ENCODE measurements around the gene APMAP.
"Not testable (repeated sequence)": the region's sequence is repeated elsewhere in the genome, so short reads cannot be mapped to it uniquely, and the experiment has no call there.

The APMAP gene

DNA sequence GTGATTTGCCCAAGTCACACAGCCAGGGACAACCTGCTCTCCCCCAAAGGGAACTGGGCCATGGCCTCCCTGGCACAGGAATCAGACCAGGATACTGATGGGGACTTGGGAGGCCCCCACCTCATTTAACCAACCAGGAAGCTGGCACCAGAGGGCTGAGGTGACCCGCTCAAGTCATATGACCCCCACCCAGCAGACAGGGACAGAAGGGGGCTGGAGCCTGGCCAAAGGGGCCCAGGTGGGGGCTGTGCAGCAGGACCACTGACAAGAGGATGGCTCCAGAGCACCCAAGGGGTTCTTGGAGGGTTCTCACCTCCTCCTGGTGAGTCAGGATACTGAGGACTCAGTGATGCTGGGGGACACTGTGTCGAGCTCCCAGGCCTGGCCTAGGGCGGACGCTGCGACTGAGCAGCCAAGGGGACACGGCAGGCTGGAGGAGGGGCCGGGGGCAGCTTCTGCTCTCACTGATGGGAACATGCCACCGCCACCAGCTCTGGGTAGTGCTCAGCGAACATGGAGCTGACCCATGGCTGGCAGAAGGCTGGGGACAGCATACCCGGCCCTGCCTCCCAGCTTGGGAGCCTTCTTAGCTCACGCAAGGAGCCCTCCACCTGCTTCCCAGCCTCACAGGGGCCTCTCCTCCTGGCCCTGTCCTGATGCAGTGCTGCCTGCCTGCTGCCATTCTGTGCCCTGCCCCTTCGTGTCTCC lies 42.3 kb downstream of the APMAP start:
- no peak for DNase-seq

GRCh38 chr20:24949756-24950127 lies 42.8 kb downstream of the APMAP start:
- peak; percentile 34 for DNase-seq

DNA sequence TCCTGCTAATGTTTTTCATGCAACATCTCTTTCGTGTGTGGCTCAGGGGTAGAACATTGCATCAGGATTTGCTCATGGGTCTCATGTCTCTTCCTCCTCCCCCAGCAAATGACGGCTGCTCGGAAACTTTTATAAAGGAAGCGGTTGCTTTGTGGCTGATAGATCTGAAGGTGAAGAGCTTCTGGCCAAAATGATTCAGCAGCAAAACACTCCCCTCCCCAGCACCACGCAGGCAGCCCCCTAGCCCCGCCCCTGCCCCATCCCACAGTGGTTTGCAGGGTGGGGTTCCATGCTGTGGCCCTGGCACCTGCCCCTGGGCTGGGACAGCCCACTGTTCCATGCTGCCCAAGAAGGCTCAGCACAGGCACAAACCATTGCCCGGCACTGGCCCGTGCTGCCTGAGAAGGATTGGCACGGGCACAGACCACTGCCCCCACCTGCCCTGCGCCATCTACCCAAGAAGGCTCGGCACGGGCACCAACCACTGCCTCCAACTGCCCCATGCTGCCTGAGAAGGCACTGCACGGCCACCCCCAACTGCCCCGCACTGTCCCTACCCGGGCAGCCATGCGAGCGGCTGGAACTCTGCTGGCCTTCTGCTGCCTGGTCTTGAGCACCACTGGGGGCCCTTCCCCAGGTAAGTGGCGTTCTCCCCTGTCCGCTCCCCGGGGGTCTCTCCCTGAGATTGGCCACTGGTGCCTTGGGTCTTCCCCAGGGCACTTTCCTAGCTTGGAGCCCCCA lies 43.4 kb downstream of the APMAP start, which contains the start of gene CST7:
TSS of gene CST7 (plus strand) at position 331 of the 741 bp plus-strand sequence. CDS start at position 568, 237 bp downstream.
- peak; percentile 88 for DNase-seq

- DNase-seq = not testable (repeated sequence)
Observed at GRCh38 chr20:24948396-24948938, 44.1 kb downstream of the APMAP start.

DNA sequence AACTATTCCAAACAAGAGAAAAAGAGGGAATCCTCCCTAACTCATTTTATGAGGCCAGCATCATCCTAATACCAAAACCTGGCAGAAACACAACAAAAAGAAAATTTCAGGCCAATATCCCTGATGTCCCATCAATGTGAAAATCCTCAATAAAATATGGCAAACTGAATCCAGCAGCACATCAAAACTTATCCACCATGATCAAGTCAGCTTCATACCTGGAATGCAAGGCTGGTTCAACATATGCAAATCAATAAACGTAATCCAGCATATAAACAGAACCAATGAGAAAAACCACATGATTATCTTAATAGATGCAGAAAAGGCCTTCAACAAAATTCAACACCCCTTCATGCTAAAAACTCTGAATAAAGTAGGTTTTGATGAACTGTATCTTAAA lies 46.2 kb downstream of the APMAP start:
- DNase-seq = not testable (repeated sequence)

DNA sequence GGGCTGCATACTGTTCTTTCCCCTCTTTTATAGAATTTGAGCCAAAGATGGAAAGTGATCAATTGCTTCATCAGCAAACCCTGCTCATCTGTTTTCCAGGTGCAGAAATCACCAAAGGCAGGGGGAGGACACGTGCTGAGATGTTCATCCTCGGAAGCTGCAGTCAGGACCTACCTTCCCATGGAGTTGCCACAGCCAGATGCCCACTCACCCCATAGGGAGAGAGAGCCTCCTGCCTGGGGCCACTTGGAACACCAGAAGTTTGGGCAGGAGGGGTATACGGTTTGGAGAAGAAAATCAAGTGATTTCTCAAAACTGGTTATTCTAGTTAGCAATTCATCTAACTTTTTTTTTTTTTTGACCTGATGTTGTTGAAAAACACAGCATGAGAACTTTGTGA lies 48.8 kb downstream of the APMAP start:
- DNase-seq = no peak

- no peak for DNase-seq
Observed at GRCh38 chr20:24943196-24943595, 49.4 kb downstream of the APMAP start.

- no peak for DNase-seq
Observed at GRCh38 chr20:24942679-24943078, 49.9 kb downstream of the APMAP start.

DNA sequence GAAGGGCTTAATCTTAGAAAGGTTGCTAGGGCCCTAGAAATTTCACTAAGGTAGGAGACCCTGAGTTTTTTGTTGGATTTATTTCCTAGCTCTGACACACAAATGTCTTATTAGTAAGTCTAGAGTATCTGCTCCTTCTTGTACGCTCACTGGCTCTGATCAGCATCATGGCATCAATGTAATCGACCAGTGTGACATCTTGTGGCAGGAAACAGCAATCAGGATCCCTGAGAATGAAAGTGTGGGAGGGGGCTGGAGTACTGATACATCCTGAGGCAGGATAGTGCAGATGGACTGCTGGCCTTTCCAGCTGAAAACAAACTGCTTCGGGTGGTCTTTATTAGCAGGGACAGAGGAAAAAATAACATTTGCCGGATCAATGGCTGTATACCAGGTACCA lies 53.5 kb downstream of the APMAP start:
- no peak for DNase-seq

GRCh38 chr20:24938498-24938897 lies 54.1 kb downstream of the APMAP start:
- DNase-seq = no peak

DNA sequence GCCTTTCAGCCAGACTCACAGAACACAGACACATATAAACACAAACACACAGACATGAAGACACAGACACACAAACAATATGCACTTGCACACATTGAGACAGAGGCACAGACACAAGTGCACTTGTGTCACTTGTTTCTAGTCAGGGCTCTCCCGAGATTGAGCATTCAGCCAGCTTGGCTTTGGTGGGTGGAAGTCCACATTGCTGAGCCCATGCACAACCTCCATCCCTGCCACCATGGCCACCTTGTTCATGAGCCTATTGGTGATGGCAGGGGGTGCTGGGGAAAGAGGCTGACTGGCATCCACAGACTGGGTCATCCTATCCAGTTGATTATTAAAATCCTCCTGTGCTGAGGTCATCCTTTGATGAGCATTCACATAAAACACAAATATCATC lies 55.0 kb downstream of the APMAP start:
- no peak for DNase-seq

GRCh38 chr20:24936526-24937407 lies 55.8 kb downstream of the APMAP start:
- no peak for DNase-seq

GRCh38 chr20:24935766-24936525 lies 56.6 kb downstream of the APMAP start:
- no peak for DNase-seq

GRCh38 chr20:24935140-24935539 lies 57.4 kb downstream of the APMAP start:
- no peak for DNase-seq

- no peak for DNase-seq
Observed at GRCh38 chr20:24934716-24935115, 57.8 kb downstream of the APMAP start.

DNA sequence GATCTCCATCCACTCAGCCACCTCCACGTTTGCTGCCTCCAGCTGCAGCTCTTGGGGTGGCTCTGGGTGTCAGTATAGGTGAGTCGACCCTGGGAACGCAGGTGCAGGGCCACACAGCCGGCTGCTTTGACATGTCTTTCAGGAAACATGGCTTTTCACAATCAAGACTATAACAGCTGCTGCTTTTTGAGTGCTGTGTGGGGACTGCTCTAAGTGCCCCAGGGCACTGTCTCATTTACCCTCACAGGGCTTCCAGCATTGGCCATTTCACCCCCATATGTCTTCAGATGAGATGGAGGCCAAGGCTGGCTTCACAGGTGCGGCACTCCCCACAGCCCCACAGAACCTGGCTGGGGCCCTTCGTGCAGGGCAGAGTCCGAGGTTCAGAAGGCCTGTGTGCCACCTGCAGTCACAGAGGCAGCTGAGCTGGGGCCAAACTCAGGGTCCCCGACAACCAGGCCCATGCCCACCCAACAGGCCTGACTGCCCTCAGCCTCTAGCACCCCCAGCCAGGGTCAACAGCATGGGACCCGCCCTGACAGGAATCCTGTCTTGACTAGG lies 58.4 kb downstream of the APMAP start:
- DNase-seq = no peak

- DNase-seq = no peak
Observed at GRCh38 chr20:24933266-24933908, 59.2 kb downstream of the APMAP start.

DNA sequence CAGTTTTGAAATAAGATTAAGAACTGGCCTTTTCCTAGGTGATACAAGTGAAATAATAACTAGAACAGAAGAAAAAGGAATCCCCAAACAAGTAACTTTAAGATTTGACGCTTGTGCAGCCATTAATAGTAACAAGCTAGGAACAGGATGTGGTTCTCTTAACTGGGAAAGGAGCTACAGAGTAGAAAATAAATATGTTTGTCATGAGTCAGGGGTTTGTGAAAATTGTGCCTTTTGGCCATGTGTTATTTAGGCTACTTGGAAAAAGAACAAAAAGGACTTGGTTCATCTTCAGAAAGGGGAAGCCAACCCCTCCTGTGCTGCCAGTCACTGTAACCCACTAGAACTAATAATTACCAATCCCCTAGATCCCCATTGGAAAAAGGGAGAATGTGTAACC lies 60.7 kb downstream of the APMAP start:
- DNase-seq = peak; percentile 23

DNA sequence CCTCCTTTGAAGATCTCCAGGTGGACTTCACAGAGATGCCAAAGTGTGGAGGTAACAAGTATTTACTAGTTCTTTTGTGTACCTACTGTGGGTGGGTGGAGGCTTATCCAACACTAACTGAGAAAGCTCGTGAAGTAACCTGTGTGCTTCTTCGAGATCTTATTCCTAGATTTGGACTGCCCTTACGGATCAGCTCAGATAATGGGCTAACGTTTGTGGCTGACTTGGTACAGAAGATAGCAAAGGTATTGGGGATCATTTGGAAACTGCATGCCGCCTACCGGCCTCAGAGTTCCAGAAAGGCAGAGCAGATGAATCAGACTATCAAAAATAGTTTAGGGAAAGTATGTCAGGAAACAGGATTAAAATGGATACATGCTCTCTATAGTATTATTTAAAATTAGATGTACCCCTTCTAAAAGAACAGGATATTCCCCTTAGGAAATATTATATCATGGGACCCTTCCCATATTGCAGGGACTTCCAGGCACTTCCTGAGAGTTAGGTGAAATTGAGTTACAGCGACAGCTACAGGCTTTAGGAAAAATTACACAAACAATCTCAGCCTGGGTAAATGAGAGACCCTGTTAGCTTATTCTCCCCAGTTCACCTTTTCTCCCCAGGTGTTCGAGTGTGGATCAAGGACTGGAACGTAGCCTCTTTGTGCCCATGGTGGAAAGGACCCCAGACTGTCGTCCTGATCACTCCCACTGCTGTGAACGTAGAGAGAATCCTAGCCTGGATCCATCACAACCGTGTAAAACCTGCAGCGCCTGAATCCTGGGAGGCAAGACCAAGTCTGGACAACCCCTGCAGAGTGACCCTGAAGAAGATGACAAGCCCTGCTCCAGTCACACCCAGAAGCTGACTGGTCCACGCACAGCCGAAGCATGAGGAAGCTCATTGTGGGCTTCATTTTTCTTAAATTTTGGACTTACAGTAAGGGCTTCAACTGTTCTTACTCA lies 61.5 kb downstream of the APMAP start:
- DNase-seq = peak; percentile 19

All from CD4-positive, alpha-beta T cell treated with Interleukin-10 for 1 hour (primary cell).